NCI-H128 (cell line): Measurements from ENCODE around the gene NLRP9.

ENCODE experiments used
- DNase-seq: peaks from one replicate; lab custom pipeline; 2025; ENCODE audit not compliant: unreplicated experiment; lab: John Stamatoyannopoulos, UW

The NLRP9 gene

DNA sequence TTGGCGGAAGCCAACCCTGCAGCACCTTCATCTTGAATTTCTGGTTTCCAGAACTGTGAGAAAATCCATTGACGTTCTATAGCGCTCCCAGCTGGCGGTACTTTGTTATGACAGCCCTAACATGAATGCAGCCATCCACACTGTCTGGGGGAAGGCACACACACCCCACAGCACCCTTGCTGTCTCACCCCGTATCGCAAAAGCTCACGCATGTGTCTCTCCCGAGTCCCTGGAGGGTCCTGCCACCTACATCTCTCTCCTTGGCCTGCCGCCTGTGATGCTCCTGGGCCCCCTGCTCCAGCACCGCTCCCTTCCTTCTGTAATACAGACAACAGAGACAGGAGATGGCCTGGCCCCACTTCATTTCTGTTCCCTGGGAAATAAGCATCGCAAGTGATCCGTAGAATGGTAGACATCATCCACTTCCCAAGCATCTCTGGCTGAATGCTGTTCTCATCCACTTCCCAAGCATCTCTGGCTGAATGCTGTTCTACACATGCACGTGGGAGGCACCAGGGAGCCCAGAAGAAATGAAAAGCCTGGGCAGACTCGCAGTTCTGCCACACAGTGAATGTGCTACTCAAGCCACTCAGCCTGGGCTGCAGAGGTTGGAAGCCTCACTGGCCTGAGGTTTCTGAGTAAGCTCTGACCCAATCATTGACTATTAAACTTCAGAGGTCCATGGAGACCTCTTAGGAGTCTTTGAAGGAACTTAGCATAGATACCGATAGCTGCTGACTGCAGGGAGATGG, 33.5 kb downstream of the NLRP9 start:
- no peak for DNase-seq

GRCh38 chr19:55703790-55704215, 34.4 kb downstream of the NLRP9 start:
- no peak for DNase-seq

DNA sequence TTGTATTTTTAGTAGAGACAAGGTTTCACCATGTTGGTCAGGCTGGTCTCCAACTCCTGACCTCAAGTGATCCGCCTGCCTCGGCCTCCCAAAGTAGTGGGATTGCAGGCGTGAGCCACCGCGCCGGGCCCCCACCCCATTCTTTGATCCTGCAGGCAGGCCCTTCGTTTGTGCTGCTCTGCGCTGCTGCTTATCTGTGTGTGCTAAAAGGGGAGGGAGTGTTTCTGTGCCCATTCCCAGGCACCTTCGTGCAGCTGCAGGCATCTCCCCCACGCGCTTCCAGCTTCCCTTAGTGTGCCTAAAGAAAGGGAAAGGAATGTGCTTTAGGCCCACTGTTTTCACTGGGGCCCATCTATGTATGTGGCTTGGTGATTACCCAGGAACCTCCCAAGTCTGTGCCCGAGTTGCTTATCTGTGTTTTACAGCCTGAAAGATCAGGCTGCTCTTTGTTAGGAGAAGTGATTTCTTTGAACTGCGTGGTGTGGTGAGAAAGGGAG, 36.0 kb downstream of the NLRP9 start:
- DNase-seq: no peak

DNA sequence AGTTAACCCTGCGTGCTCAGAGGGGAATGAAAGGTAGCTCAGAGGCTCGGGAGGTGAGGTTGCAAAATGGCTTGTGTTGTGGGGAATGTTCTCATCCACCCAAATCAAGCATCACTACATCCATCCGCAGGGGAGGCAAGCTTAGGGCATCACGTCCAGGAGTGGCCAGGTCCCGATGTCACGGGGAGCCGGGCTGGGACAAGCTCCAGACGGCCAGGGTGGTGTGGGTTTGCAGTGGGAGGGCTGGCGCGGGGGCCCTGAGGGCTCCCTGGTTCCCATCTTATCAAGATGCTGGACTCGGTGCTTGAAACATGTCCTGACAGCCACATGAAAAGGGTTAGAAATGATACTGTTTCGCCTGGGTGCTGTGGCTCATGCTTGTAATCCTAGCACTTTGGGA, 37.4 kb downstream of the NLRP9 start:
- no peak for DNase-seq

- no peak for DNase-seq
Observed at GRCh38 chr19:55699221-55699620, 39.0 kb downstream of the NLRP9 start.

DNA sequence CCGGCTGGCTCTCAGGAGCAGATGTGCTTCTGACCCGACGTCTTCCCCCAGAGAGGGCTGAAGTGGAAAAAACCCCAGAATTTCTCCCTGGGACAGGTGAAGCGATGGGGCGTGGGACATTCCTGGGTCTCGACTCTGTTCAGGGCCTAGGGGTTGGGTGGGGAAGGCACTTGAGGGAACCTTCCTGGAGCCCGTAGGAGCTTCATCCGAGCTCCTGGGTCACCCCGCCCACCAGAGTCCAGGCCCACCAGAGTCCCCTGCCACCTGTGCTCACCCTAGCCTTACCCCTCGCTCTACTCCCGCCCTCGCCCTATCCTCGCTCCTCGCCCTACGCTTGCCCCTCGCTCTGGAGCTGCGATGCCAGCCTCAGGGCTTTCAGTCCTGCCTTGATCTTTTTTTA, 39.9 kb downstream of the NLRP9 start:
- DNase-seq: no peak

GRCh38 chr19:55697698-55698097, 40.5 kb downstream of the NLRP9 start:
- DNase-seq: no peak

DNA sequence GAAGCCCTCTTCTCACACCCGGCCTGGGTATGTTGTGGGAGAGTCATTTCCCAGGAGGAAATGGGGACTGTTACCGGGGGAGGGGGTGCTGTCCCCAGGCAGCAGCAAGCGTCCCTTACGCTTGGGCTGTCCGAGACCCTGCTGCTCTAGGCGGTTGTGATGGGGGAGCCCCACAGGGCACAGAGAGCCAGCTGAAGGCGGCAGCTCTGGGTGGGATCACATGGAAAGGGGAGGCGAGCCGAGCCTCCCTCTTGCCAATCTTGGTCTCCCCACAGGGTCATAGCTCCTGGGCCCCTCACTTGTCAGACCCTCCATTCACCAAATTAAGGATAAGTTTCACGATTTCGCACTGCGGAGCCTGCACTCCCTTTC, 41.1 kb downstream of the NLRP9 start:
- no peak for DNase-seq

GRCh38 chr19:55696301-55697068, 41.7 kb downstream of the NLRP9 start:
- no peak for DNase-seq

DNA sequence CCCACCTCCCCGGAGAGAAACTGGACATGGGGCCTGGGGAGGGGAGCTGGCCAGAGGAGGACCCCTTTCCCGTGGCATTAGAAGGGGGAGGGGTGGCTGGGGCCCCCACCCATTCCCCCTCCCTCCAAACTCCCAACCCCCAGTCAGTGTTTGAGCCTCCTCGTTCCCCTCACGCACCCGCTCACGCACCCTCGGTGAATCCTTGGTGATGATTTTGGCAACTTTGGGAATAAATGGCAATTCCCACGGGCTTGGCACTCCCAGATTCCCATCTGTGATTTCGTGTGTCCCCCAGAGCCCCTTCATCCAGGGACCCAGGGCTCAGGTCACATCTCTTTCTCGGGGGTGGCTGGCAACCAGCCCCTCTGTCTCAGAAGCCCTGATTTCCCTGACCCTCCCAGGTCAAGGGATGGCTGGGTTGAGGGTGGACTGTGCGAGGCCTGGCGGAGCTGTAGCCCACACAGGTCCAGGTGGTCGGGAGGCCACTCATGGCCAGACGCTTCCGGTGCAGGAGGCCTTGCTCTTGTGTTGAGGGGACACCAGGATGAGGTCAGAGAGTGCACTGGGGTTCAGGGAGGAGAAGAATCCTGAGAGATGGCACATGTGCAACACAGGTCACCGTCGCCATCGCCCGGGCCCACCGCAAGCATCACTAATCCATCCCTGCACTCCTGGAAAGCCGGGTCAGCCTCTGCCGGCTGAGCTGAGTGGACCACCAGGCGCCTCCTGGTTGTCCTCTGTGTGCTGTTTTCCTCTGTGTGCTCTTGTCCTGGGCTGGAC, 42.5 kb downstream of the NLRP9 start:
- no peak for DNase-seq

DNA sequence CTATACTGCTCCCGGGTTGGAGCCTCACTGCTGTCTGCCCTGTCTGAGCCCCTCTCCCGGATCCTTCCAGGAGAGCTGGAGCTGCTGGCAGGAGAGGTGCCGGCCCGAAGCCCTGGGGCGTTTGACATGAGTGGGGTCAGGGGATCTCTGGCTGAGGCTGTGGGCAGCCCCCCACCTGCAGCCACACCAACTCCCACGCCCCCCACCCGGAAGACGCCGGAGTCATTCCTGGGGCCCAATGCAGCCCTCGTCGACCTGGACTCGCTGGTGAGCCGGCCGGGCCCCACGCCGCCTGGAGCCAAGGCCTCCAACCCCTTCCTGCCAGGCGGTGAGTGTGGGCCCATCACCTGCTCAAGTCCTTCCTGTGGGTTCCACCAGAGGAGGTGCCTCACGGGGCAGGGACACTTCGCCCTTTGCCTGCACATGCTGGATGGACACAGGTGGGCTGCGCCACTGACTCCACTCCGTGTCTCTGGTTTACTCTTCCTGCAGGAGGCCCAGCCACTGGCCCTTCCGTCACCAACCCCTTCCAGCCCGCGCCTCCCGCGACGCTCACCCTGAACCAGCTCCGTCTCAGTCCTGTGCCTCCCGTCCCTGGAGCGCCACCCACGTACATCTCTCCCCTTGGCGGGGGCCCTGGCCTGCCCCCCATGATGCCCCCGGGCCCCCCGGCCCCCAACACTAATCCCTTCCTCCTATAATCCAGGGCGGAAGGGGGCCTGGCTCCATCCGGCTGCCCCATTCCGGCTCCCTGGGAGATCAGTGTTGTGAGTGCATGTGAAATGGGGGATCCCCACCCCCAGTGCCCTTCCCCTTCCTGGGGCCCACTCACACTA, 43.3 kb downstream of the NLRP9 start:
- DNase-seq: no peak

DNA sequence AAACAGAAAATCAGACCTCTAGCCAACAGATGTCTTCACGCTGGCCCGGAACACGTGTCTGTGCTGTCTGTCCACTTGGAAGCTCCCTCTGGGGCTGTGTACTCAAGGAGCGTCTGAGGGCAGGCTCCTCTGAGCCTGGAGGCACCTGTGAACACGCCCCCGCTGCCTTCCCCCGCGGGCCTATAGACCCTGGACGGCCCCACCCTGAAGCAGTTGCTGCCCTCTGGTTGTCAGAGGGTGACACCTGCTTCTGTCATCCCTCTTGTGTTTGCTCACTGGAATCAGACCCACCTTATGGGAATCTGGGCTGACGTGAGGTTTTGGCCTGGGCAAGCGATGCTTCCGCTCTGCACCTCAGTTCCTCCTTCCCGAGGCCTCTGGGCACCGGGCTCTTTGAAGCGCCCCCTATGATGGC, 44.0 kb downstream of the NLRP9 start:
- no peak for DNase-seq

DNA sequence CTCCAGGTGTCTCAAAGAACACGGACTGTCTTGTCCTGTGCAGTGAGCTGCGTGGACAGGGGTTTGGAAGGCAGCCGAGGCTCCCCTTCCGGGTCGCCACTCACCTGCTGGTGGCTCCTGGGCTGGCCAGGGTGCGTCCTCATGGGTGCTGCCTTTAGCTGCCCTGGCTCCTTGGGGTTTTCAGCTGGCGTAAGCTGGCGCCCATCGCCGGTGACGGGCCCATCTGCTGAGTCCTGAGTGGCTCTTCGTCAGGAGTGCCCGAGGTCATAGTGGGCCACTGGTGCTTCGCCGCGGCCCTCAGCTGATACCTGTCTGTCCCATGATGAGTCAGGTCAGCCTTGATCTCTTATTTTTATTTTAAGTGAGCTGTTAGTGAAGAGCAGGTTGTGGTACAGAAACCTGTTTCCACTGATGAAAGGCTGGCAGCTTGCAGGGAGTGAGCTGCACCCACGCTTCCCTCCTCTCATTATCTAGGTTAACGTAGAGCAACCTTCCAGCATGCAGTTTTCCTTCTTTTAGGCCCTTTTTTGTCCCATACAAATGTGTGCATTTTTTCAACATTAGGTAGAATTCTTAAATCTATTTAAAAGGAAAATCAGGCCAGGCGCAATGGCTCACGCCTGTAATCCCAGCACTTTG, 44.7 kb downstream of the NLRP9 start:
- DNase-seq: no peak

DNA sequence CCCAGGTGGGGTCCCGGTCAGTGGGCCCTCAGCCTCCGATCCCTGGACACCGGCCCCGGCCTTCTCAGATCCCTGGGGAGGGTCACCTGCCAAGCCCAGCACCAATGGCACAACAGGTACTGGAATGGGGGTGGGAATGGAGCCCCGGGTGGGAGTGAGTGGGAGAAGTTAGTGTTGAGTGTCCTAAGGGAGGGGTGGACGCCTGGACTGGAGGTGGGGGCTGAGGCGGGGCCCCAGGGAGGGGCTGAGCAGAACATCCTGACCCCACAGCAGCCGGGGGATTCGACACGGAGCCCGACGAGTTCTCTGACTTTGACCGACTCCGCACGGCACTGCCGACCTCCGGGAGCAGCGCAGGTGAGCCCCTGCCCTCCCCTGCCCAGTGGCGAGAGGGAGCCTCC, 45.5 kb downstream of the NLRP9 start:
- no peak for DNase-seq

DNA sequence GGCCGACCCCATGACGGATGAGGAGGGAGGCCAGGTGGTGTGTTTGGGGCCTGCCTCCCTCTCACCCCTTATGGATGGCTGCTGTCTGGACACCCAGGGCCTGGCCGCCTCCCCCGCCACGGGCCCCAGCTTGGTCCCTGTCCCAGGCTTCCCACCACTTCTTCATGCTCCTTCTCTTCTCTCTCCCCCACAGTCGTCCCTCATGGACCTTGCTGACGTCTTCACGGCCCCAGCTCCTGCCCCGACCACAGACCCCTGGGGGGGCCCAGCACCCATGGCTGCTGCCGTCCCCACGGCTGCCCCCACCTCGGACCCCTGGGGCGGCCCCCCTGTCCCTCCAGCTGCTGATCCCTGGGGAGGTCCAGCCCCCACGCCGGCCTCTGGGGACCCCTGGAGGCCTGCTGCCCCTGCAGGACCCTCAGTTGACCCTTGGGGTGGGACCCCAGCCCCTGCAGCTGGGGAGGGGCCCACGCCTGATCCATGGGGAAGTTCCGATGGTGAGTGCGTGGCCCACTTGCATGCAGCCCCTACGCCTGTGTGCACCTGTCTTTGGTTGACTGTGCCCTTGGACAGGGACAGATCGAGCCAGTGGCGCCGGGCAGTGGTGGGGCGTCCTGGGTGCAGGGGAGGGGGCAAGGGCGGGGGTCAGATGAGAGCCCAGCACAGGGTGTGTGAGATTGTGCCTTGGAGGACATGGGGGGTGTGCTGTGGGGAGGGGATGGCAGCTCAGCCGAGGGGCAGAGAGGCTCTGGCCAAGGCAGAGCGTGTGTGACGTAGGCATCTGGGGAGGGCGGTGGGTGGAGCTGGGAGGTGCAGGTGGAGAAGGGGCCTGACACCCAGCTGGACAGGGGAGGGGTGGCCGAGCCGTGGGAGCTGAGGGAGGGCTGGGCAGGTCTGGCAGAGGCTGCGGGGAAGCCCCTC, 46.4 kb downstream of the NLRP9 start:
- DNase-seq: no peak

- no peak for DNase-seq
Observed at GRCh38 chr19:55690769-55691545, 47.2 kb downstream of the NLRP9 start.

- no peak for DNase-seq
Observed at GRCh38 chr19:55690109-55690768, 48.0 kb downstream of the NLRP9 start.
